MCF 10A (cell line): ENCODE results near the gene AGAP1. TPM values are rescaled to one million over a fixed set of nuclear protein-coding genes. Genes with fewer than 3 reads are reported as not detected.

Experiments used
- BruUV-seq: library from RNA; stranded (reverse); fragments of 400-500 nt; replicated peaks from 2 replicates; lab custom pipeline; 2021; lab: Mats Ljungman, UMichigan
- CTCF ChIA-PET: fragments of 300-600 bp; sonication (Branson Sonifier 250); formaldehyde crosslinking; extraction: SDS; loops from one replicate; lab custom pipeline; 2021; ENCODE audit warnings: antibody characterized with exemption, inconsistent platforms; lab: Yijun Ruan, JAX
- POLR2A ChIA-PET: fragments of 300-600, 350-650 bp; sonication (Branson Sonifier 250); formaldehyde crosslinking; extraction: SDS; loops from one replicate; lab custom pipeline; 2020; ENCODE audit warnings: antibody characterized with exemption, inconsistent platforms; lab: Yijun Ruan, JAX
- DNase-seq: peaks from one replicate; pipeline ENCODE4 v3.0.0-alpha.2; 2018; ENCODE audit not compliant: unreplicated experiment
- H3K27ac Mint-ChIP-seq: one replicate; pipeline ENCODE4 v1.8.0; 2022; ENCODE audit warnings: mild to moderate bottlenecking, low read depth, mixed read lengths; ENCODE audit not compliant: unreplicated experiment
- H3K27me3 Mint-ChIP-seq: one replicate; pipeline ENCODE4 v1.8.0; 2022; ENCODE audit warnings: mixed read lengths; ENCODE audit not compliant: insufficient read depth, unreplicated experiment
- H3K36me3 Mint-ChIP-seq: one replicate; pipeline ENCODE4 v1.8.0; 2022; ENCODE audit warnings: mild to moderate bottlenecking, moderate library complexity, mixed read lengths; ENCODE audit not compliant: insufficient read depth, unreplicated experiment
- H3K4me1 Mint-ChIP-seq: one replicate; pipeline ENCODE4 v1.8.0; 2022; ENCODE audit warnings: mixed read lengths; ENCODE audit not compliant: insufficient read depth, unreplicated experiment
- H3K4me3 Mint-ChIP-seq: one replicate; pipeline ENCODE4 v1.8.0; 2022; ENCODE audit warnings: mild to moderate bottlenecking, moderate library complexity, mixed read lengths; ENCODE audit not compliant: unreplicated experiment
- H3K9me3 Mint-ChIP-seq: one replicate; pipeline ENCODE4 v1.8.0; 2022; ENCODE audit warnings: mixed read lengths; ENCODE audit not compliant: unreplicated experiment
- intact Hi-C: fragments of 100-400 bp; cut with micrococcal nuclease; formaldehyde crosslinking; loops from 2 replicates; pipeline ENCODE4 v1.14.1; 2022
- total RNA-seq: library from RNA; stranded (reverse); gene quantifications from 2 replicates; pipeline ENCODE4 v1.2.3, GENCODE V29; 2022
- TF ChIP-seq, protein P1 (sequence below): fragments of 200-600 bp; IDR thresholded peaks from one replicate; pipeline ENCODE4 v1.8.0; 2022; ENCODE audit warnings: antibody characterized with exemption, mild to moderate bottlenecking; ENCODE audit not compliant: unreplicated experiment

Gene AGAP1
- total RNA-seq, 1 experiment from 2014 or later = 41.3 TPM

DNA sequence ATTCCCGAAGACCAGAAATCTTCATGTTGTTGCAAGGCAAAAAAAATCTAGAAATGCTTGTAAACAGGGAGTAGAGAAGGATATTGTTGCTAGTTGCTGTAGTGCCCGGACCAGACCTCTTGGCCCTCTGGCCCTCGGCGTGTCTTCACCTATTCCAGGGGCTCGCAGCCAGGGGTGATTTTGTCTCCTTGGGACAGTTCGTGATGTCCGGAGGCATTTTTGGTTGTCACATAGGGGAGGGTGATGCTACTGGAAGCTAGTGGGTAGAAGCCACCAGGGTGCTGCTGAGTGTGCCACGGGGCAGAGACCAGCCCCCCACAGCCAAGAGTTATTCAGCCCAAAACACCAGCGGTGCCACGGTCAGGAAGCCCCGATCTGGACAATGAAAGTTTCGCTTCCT, 443.7 kb downstream of the AGAP1 start:
- intact Hi-C loops = no loop called here
- Mint-ChIP-seq H3K9me3 (no peaks in the 10 kb centered on the region), H3K27me3 (no peaks in the 10 kb centered on the region), H3K27ac (no peak overlapping the region), H3K36me3 (peaks cover 16% of the 10 kb centered on the region), H3K4me3 (no peak overlapping the region), H3K4me1 (peaks cover 17% of the 10 kb centered on the region)
- ChIA-PET POLR2A (no interaction called here), CTCF (interaction anchor here (1.3 kb wide), 1 partner anchor 19 kb away, joined by 4 read pairs; no protein-coding TSS in a partner anchor)
- DNase-seq = no peak
- no TSS peak for BruUV-seq
- TF ChIP-seq, protein P1, sequence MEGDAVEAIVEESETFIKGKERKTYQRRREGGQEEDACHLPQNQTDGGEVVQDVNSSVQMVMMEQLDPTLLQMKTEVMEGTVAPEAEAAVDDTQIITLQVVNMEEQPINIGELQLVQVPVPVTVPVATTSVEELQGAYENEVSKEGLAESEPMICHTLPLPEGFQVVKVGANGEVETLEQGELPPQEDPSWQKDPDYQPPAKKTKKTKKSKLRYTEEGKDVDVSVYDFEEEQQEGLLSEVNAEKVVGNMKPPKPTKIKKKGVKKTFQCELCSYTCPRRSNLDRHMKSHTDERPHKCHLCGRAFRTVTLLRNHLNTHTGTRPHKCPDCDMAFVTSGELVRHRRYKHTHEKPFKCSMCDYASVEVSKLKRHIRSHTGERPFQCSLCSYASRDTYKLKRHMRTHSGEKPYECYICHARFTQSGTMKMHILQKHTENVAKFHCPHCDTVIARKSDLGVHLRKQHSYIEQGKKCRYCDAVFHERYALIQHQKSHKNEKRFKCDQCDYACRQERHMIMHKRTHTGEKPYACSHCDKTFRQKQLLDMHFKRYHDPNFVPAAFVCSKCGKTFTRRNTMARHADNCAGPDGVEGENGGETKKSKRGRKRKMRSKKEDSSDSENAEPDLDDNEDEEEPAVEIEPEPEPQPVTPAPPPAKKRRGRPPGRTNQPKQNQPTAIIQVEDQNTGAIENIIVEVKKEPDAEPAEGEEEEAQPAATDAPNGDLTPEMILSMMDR = no peak

DNA sequence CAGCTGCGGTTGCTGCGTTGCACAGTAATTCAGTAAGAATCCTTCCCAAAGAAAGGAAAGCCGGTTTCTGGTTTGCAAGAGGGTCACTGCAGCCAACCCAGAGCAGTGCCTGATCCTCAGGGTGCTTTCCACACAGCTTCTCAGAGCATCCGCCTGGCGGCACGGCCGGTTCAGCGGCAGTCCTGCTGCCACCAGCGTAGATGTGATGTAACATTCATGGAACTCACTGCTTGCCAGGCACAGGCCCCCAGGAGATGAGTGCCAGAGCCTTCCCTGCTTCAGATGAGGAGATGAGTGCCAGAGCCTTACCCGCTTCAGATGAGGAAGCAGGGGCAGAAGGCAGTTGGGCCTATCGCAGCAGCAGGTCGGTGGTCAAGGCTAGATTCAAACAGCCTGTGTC, 444.1 kb downstream of the AGAP1 start:
- ChIA-PET CTCF (interaction anchor here (1.3 kb wide), 1 partner anchor 19 kb away, joined by 4 read pairs; no protein-coding TSS in a partner anchor), POLR2A (no interaction called here)
- H3K27me3 Mint-ChIP-seq = no peaks in the 10 kb centered on the region
- no peaks in the 10 kb centered on the region for H3K9me3 Mint-ChIP-seq
- H3K4me1 Mint-ChIP-seq = peaks cover 17% of the 10 kb centered on the region
- no peak overlapping the region for H3K27ac Mint-ChIP-seq
- H3K36me3 Mint-ChIP-seq = peaks cover 17% of the 10 kb centered on the region
- no peak overlapping the region for H3K4me3 Mint-ChIP-seq
- intact Hi-C loops = no loop called here
- no TSS peak for BruUV-seq
- no peak for DNase-seq
- TF ChIP-seq, protein P1 = no peak

DNA sequence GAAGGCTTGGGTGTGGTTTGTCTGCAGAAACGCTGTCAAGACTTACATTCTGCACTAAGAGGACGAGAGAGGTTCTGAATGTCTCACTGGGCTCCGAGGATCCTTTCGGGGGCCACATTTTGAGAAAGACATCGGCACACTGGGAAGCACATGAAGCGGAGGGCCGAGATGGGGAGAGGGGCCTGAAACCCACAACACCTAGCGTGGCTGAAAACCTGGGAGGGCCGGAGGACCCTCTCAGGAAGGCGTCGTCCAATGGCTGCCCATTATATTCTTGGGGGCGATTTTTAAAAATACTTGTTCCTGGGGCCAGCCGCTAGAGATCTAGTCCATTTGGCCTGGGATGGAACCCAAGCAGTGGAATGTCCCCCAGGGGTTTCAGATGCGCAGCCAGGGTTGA, 444.8 kb downstream of the AGAP1 start:
- H3K4me1 Mint-ChIP-seq = peaks cover 17% of the 10 kb centered on the region
- no peak overlapping the region for H3K27ac Mint-ChIP-seq
- no peaks in the 10 kb centered on the region for H3K27me3 Mint-ChIP-seq
- TF ChIP-seq, protein P1 = no peak
- no peak for DNase-seq
- ChIA-PET POLR2A (no interaction called here), CTCF (no interaction called here)
- BruUV-seq = no TSS peak
- no peak overlapping the region for H3K4me3 Mint-ChIP-seq
- H3K36me3 Mint-ChIP-seq = peaks cover 22% of the 10 kb centered on the region
- intact Hi-C loops = no loop called here
- H3K9me3 Mint-ChIP-seq = no peaks in the 10 kb centered on the region

DNA sequence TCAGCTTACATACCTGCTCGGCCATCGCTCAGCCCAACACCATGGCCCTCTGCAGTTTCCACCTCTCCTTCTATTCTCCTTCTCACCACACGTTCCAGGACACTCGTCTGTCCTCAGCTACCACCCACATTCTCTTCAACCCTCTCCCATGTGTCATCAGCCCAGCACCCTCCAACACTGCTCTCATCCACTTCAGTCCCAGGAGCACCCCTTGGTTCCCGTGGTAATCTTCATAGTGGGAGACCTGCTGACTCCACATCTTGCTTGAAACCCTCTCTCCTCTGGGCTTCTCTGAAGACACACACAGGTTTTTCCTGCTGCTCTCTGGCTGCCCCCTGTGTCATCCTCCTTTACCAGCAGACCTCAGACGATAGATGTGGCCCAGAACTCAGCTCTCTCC, 445.6 kb downstream of the AGAP1 start:
- Mint-ChIP-seq H3K4me1 (peaks cover 17% of the 10 kb centered on the region), H3K27me3 (no peaks in the 10 kb centered on the region), H3K9me3 (no peaks in the 10 kb centered on the region), H3K4me3 (no peak overlapping the region), H3K36me3 (peaks cover 22% of the 10 kb centered on the region), H3K27ac (peak overlapping the region; percentile 13)
- intact Hi-C loops = no loop called here
- BruUV-seq = no TSS peak
- TF ChIP-seq, protein P1 = no peak
- ChIA-PET POLR2A (no interaction called here), CTCF (no interaction called here)
- no peak for DNase-seq
